Astrocyte (in vitro differentiated cells and primary cell): ENCODE measurements around the gene TMEM273.

ENCODE experiments used
- EZH2 ChIP-seq: IDR thresholded peaks from 2 replicates; pipeline ENCODE4 v1.6.1; 2012; ENCODE audit warnings: mild to moderate bottlenecking, low read length, inconsistent platforms; ENCODE audit not compliant: insufficient read depth
- TF ChIP-seq, protein P1 (sequence below): IDR thresholded peaks from 2 replicates; pipeline ENCODE4 v1.5.1; 2011; ENCODE audit warnings: low read depth, mild to moderate bottlenecking, inconsistent platforms, low read length, moderate library complexity; ENCODE audit not compliant: insufficient read depth

- TF ChIP-seq, protein P1, sequence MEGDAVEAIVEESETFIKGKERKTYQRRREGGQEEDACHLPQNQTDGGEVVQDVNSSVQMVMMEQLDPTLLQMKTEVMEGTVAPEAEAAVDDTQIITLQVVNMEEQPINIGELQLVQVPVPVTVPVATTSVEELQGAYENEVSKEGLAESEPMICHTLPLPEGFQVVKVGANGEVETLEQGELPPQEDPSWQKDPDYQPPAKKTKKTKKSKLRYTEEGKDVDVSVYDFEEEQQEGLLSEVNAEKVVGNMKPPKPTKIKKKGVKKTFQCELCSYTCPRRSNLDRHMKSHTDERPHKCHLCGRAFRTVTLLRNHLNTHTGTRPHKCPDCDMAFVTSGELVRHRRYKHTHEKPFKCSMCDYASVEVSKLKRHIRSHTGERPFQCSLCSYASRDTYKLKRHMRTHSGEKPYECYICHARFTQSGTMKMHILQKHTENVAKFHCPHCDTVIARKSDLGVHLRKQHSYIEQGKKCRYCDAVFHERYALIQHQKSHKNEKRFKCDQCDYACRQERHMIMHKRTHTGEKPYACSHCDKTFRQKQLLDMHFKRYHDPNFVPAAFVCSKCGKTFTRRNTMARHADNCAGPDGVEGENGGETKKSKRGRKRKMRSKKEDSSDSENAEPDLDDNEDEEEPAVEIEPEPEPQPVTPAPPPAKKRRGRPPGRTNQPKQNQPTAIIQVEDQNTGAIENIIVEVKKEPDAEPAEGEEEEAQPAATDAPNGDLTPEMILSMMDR = no peak
- no peak for TF ChIP-seq EZH2
These were observed 5.4 kb downstream of the TMEM273 start for GRCh38 chr10:49182776-49183175.
